ENCODE results near the gene CRACDL.
A peak's percentile ranks its signal among the peaks of the same experiment; 100 is the strongest.

CRACDL gene

DNA sequence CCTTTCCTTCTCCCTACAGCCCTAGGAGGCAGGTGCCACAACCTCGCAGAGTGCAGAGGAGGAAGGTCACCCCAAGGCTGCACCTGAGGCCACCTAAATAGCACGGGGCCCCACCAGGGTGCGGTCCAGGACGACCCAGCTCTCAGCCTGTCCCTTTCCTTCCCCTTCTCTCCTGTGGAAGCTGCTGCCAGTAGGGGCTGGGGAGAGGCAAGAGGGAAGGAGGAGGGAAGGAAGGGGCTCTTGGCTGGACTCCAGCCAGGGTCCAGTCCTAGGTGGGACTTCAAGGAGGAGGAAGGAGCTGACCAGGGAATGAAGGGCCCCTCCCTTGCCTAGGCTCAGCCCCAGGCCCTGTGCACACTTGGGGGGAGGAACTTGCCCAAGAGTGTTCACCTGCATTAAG, 11.1 kb downstream of the CRACDL start:
- no peak for DNase-seq (ENCODE audit: low read depth, low spot score)

DNA sequence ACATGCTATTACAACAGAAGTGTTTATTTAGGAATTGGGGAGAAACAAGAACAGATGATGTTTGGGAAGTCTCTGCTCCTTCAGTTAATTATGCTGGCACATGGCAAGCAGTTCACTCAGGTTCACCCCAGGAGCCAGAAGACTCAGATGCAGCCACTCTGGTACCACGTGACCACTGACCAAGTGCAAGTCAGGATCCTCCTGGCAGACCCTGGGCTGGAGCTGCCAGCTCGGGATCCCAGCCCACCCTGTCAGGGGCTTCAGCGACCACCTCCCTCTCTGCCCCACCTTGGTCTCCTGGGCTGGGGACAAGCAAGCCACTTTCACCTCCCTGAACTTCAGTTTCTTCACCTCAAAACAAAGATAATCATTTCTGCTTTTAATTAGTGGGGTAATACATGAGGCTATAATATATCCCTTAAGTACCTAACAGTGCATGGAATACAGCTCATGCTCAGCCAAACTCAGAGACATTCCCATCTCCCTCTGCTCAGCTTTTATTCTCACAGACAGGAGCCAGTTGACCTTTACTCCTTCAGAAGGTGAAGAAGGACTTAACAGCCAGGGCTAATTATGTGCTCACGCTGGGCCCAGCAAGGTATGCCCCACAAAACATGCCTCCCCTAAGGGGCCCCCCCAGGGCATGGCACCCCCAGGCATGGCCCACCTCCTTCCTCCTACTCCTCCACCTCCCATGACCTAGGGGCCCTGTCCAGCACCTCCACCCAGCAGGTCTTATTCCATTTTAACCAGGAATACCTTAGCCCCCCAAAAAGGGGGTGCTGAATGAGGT, 11.8 kb downstream of the CRACDL start:
- no peak for DNase-seq (ENCODE audit: low read depth, low spot score)

DNA sequence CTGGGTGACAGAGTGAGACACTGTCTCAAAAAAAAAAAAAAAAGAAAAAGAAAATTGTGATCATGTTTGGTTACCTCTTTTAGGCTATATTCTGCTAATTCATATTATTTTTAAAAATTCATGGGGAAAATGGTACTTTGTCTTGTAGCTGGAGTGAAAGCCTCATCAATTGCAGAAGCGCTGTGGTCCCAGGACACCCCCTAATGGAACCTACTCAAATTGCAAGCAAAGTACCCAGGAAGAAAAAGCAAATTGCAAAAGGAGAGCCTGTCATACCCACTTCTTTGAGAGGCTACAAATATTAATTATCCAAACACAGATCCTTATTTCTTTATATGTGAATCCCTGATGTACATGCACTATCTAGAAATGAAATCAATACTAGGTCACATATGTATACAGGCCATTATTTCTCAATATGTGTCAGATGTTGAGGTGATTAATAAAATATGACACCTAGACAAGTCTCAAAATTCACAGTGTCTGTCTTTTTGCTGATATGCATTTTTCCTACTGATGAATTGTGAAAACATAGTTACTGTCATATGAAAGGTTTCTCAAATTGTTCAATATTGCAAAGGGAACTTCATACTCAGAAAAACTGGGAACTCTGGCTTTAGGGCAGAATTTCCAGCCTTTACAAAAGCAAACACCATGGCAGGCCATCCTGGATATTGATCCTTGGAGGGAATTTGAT, 12.6 kb downstream of the CRACDL start:
- no peak for DNase-seq (ENCODE audit: low read depth, low spot score)

DNA sequence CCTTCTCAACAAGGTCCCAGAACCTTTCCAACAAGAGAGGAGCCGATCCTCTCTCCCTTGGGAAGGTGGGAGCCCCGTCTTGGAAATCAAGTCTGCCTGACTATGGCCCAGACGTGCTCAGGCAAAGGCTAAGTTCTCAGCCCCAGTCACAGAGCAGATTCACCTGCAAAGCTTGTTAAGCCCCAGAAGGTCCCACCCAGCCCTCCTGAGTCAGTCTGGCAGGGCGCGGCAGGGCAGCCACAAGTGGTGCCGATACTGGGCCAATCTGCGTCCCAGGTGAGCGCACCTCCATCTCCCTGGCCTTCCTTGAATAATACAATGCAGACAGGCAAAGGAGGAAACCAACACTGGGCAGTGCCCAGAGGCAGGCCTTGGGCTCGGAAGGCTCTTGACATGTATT, 15.0 kb downstream of the CRACDL start:
- no peak for DNase-seq (ENCODE audit: low read depth, low spot score)

DNA sequence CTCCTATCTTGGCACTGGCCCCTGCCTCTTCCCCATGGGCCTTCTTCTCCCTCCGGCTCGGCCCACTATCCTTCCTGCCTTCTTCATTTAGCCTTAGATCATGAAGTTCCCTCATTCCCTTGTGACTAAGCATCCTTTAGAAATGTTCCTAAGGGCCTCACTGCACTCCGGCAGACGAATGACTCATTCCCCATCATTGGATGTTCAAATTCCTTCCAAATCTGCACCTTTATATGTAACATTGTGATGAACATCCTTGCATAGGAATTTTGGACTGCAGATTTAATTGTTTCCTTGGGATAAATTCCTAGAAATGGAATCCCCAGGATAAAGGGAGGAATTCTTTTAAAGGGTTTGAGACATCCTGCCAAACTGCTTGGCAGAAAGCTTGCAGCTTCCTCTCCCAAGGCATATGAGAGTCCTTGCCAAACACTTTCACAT, 19.0 kb downstream of the CRACDL start:
- no peak for DNase-seq (ENCODE audit: low read depth, low spot score)

DNA sequence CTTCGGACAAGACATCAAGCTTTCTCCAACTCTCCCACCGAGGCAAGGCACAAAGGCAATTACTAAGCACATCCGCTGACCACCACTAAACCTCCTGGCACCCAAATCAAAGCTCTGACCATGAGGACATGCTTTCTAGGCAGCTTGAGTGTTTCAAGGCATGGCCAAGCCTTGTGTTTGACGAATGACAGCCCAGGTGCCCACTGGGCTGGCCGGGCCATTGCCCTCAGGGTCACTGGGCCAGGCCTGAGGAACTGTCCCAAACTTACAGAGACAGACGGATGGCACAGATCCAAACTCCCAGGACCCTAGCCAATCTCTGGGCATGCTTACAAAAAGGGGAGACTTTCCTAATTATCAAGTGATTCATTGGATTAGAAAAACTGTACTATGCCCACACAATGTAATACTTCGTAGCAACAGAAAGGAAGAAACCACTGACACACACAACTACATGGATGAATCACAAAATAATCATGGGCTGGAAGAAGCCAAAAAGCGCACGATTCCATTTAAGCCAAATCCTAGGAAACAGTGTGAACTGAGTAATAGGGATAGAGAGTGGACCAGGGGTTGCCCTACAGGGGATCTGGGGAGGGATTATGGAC, 20.2 kb downstream of the CRACDL start:
- DNase-seq (ENCODE audit: low read depth, low spot score): no peak

DNA sequence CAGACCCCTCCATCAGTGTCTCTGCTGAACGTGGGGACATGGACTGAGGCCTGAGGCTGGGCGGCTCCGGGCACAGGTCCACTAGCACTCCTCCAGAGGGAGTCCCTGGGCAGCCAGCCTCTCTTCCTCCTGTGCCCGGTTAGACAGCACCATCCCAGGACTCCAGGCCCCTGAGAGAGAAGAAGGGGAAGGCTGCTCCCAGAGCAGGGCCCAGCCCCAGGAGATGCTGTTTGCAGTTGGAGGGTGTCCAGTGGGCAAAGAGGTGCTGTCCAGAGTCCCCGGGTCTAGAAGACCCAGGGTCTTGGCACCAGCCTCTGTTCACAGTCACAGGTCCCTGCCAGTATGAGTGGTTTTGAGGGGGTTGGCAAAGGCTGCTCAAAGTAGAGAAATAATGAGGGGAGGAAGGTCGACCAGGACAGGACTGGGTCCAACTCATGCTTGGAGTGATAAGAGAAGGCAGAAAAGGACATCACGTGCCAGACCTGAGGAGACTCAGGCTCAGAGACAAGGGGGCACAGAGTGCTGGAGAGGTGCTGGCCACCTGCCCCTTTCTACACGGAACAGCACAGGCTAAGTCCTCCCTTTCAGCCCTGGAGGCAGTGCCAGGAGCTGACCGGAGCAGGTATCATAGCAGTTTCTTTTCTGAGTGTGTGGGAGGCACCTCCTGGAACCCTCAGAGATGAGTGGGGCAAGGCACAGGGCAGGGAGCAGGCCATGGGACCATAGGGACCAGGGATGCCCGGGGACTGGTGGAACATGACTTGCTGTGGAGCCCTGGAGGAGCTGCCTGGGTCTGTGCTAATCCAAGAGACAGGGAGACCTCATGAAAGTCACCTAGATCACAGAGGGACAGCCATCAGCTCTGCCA, 21.1 kb downstream of the CRACDL start:
- no peak for DNase-seq (ENCODE audit: low read depth, low spot score)

DNA sequence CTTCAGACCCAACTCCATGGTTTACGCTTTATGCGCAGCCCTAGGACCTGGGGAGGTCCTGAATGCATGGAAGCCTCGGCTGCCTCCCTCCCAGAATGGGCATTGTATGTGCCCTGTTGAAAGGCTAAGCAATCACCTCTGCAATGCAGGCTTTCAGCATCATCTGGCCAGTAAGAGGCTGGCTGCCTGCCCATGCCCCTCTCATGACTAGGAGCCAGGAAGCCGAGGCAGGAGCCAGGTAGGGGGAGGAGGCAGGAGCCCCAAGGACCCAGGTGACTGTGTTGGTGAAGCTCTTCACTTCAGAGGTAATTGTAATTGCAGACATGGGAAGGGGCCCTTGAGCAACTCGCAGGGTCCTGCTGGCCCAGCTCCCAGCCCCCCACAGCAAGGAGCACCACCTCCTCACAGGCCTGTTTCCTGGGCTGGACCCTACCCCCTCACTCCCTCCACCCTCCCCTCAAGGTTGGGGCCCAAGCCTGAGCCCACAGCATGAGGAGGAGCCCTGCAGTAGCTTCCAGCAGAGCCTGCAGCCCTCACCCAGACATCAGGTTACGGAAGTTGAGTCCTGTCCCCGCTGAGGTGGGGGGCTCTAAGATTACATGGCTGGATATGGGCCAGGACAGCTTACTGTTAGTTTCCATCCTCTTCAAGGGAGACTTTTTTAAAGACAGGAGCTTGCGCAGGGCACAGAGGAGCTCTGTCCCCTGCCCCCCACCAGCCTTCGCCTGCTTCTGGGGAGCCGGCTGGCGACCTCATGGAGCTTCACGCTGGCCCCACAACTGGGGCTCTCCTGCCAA, 21.9 kb downstream of the CRACDL start:
- DNase-seq (ENCODE audit: low read depth, low spot score): no peak

DNA sequence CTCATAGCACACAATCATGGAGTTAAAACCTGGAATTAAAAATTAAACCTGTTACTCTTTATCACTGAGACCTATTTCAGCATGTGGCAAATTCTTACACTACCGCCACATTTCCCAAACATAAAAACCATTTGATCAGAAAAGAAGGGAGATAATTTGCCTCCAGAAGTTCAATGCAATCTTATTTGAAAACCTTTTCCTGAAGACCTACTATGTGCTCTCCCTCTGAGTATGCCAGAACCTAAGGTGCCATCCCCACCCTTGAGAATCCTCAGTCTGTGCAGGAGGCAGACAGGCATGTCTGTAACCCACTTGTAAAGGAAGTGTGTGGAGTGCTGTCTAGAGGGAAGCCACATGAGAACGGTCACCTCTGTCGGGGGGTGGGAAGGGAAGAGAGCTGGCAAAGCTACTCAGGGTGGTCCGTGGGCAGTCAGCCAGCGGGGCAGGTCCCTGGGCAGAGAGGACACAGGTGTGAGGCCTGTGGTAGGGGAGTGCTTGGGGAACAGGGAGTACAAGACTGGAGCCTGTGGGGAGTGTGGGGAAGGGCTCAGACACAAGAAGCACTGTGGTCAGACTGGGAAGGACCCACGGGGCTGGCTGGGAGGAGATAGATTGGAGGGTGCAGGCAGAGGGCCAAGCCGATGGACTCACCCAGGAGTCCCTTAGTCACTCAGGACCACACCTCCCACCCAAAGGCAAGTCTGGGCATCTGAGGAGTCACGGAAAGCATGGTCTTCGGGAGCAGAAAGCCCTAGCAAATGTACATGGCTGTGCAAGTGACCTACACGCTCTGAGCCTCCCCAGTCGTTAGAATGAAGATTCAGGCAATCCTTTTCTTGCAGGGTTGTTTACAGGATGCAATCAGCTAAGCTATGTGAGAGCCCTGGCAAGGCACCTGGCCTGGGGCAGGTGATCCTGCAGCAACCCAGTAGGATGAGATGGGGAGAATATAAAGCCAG, 22.8 kb downstream of the CRACDL start:
- no peak for DNase-seq (ENCODE audit: low read depth, low spot score)

DNA sequence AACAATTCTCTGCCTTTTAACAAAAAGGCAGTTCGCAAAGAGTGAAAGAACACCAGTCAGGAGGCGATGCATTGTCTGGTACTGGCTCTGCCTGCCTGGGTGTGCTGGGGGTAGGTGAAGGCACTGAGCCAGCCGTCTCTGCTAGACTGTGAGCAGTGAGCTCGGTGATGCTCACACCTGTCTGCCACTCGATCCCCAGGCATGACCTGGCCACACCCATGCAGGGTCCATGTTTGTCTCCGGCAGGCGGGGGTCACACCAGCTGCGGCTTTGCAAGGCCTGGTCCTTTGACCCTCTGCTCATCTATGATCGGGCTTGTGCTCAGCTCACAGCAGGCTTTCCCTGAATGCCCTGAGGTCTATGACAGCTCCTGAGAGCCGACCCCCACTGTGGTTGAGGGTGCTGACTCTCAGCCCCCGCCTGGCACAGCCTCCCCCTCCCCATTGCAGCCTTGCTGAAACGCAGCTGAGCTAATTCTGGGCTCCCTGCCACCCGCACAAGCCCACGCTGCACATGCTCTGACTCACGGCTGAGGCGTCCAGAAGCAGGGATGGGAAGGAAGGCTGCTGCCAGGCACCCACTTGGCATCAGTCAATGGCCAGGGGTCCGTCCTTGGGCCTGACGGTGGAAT, 23.7 kb downstream of the CRACDL start:
- DNase-seq (ENCODE audit: low read depth, low spot score): peak; percentile 32

DNA sequence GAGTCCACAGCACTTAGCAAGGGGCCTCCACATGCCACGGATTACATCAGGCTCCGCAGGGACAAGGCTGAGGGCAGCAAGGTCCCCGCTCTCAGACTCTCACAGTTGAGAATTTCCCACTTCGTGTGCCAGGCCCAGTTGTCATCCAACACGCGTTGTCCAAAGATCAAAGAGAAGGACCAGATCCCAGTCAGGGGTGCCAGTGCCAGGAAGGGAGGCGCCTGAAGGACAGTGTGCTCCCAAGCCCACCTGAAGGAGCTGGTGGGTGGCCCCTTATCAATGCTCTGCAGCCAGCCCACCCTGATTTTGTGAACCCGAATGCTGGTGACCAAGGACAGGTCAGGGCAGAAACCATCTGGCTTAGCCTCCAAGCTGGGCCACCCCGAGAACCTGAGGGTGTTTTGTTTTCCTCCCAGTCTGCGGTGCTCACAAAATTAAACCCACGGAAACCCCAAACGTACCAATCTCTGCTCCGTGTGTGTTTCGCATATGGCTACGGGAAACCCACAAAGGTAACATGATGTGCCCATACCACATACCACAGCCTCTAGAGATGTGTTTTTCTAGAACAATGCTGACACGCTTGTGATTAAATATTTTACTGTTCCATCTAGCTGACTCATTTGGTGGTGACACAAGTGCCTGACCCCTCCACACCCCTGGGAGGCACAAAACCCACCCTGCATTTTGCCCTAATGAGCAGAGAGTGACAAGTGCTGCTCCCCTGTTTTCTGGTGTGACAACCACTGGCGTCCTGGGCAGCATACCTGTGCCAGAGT, 24.5 kb downstream of the CRACDL start:
- no peak for DNase-seq (ENCODE audit: low read depth, low spot score)

DNA sequence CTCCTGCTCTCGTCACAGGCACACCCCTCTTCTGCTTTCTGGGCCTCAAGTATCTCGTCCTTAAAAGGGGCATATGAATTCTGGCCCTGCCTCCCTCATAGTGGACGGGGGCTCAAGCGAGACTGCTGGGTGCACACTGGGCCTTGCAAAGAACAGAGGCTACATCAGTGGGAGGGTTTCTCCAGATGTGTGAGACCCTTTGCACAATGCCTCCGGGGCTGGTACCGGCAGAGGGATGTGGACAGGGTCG, 25.0 kb downstream of the CRACDL start:
- DNase-seq (ENCODE audit: low read depth, low spot score): no peak

DNA sequence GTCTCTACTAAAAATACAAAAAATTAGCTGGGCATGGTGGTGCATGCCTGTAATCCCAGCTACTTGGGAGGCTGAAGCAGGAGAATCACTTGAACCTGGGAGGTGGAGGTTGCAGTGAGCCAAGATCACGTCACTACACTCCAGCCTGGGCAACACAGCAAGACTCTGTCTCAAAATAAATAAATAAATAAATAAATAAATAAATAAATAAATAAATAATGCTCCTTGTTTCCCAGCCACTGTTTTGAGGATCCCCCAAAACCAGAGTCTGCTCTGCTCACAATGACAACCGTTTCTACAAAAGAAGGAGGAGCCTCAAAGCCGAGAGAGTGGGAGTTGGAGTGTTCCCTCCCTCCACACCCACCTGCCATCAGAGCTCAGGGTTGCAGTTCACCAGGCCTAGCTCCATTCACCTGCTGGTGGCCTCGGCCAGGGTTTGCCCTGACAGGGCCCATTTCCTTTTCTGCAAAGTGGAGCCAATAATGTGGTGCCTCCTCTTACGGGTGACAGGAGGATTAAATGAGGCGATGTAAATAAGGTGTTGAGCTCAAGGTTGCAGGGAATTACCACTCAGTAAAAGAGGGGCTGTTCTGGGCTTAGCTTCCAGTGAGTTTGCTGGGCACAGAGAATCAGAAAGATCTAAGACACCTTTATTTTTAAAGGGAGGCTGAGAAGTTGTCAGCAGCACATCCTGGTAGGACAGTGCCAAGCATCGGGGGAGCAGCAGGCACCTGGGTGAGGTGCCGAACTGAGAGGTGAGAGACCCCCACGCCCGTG, 25.5 kb downstream of the CRACDL start:
- DNase-seq (ENCODE audit: low read depth, low spot score): no peak

DNA sequence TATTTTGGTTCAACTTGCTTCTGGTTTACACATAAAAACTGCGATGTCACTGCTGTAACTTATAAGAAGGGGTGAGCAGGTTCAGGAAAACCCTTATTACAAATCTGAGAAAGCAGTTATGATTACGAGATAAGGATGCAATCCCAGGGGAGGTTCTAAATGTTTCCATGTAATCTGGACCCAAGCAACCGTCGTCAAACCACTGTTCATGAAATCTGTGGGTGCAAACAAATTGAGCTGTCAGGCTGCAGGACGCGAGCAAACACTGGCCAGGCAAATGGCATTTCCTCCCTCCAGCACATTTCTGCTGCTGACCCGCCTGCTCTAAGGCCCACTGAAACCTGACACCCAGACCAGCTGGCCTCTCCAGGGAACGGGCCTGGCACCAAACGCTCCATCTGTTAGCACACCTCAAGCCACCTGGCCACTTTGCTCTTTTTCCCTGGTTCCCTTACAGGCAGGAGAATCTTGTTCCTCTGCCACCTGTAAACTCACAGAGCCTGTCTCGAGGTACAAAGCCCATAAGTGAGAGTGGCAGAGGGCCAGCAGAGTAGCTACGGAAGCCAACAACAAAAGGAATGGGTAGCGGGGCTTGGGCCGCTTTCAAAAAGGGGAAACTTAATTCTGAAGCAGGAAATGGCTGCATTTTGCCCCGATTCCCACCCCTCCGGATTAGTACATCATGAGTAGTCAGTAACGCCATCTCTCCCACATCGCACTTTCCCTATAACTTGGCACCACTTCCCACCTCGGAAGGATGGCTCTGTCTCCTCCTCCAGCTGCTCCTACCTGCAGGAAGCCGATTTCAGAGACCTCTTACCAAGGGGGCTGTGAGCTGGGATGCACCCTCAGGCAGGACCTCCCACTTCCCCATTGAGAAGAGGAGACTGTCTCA, 26.5 kb downstream of the CRACDL start:
- no peak for DNase-seq (ENCODE audit: low read depth, low spot score)

DNA sequence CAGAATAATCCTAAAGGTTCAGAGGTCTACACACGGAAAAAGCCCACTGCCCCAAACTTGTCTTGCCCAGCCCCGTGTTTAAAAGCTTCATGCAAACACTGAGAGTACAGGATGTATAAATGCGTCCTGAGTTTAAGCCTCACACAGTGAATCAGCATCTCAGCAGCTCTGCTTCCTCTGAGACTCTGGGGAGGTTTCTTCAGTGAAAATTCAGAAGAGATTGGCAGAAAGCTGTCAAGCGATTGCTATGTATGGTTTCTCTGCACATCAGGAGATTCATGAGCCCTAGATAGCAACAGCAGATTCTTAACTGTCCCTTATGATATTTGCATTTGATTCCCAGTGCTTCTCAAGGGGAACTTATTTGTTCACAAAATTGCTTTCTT, 27.1 kb downstream of the CRACDL start:
- no peak for DNase-seq (ENCODE audit: low read depth, low spot score)

DNA sequence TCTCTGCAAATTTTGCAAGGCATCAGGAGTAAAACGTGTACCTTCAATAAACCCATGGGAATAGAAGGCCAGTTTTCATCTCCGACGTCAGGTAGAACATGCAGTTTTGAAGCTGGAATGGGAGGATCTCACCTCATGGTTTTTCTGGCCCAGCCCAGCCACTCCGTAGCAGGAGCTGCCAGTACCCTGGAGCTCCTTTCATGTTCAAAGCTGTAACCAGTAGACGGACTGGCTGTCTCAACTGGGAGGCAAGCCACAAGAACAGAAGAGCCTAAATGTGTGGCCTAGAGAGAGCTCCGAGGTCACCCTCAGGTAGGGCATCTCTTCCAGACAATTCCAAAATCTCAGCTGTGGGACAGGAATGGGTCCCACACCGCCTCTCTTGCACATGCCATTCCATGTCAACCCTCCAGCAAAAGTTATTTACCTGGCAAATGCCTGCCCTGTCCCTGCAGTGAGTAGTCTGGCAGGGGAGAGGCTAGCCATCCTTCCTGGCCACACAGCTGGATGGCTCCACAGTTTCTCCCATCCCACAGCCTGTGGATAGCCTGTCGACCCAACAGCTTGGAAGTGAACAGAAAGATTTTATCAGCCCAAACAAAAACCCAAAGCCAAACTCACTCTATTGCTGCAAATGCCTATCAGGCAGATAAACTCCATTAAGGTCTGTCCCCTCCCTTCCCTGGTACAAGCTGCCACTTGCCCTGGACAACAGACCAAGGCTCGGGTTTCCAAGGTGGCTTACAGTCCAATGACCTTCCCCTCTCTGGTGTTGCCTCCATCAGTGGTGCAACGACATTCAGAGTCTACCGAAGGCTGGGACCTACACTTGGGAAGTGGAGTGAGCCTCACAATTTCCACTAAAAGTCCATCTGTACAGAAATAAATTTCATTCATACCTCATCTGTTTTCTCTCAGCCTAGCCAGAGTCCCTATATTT, 27.8 kb downstream of the CRACDL start:
- no peak for DNase-seq (ENCODE audit: low read depth, low spot score)
